GM21825 (cell line): ENCODE results near the gene EPN1.

Experiments used
- ATAC-seq: cut with Tn5 transposase; IDR thresholded peaks from one replicate; pipeline ENCODE4 v1.9.1; 2021; ENCODE audit warnings: mild to moderate bottlenecking, moderate library complexity; ENCODE audit not compliant: unreplicated experiment

EPN1 gene

GRCh38 chr19:55677572-55678028 is 2.6 kb downstream of the EPN1 start:
- no peak for ATAC-seq

GRCh38 chr19:55678121-55678671 is 3.2 kb downstream of the EPN1 start:
- peak; percentile 65 for ATAC-seq

GRCh38 chr19:55679343-55680257 is 4.6 kb downstream of the EPN1 start:
- no peak for ATAC-seq

GRCh38 chr19:55680339-55681130 is 5.5 kb downstream of the EPN1 start:
- ATAC-seq: no peak

- no peak for ATAC-seq
Measured at GRCh38 chr19:55681131-55682092, 6.4 kb downstream of the EPN1 start.

GRCh38 chr19:55683449-55684261 is 8.6 kb downstream of the EPN1 start:
- ATAC-seq: no peak

- ATAC-seq: no peak
Measured at GRCh38 chr19:55684946-55685681, 10.1 kb downstream of the EPN1 start.

GRCh38 chr19:55685776-55686175 is 10.8 kb downstream of the EPN1 start:
- ATAC-seq: no peak

GRCh38 chr19:55686311-55687050 is 11.5 kb downstream of the EPN1 start:
- ATAC-seq: no peak

- no peak for ATAC-seq
Measured at GRCh38 chr19:55687281-55688201, 12.5 kb downstream of the EPN1 start.

GRCh38 chr19:55688422-55689218 is 13.6 kb downstream of the EPN1 start:
- no peak for ATAC-seq

- no peak for ATAC-seq
Measured at GRCh38 chr19:55689411-55690108, 14.5 kb downstream of the EPN1 start.

GRCh38 chr19:55690109-55690768 is 15.2 kb downstream of the EPN1 start:
- no peak for ATAC-seq

- no peak for ATAC-seq
Measured at GRCh38 chr19:55690769-55691545, 15.9 kb downstream of the EPN1 start.
